NT2/D1 (cell line): ENCODE results near the gene DAO.

Experiments used
- DNase-seq: peaks from one replicate; pipeline ENCODE4 v3.0.0-alpha.2; 2011; ENCODE audit warnings: low read depth, low spot score
- H3K27me3 ChIP-seq: 2 replicates; pipeline ENCODE4 v1.6.0; 2011; ENCODE audit warnings: mild to moderate bottlenecking; ENCODE audit not compliant: insufficient read length, insufficient read depth
- H3K36me3 ChIP-seq: 2 replicates; pipeline ENCODE4 v1.6.1; 2011; ENCODE audit warnings: mild to moderate bottlenecking, low read length, mixed read lengths; ENCODE audit not compliant: insufficient read depth, insufficient read length
- H3K4me1 ChIP-seq: 2 replicates; pipeline ENCODE4 v1.5.1; 2011; ENCODE audit not compliant: insufficient read depth, insufficient read length
- H3K4me3 ChIP-seq: 2 replicates; pipeline ENCODE4 v1.5.1; 2011; ENCODE audit warnings: low read depth; ENCODE audit not compliant: insufficient read length
- H3K9ac ChIP-seq: 2 replicates; pipeline ENCODE4 v1.6.0; 2011; ENCODE audit warnings: low read depth; ENCODE audit not compliant: insufficient read length
- H3K9me3 ChIP-seq: 2 replicates; pipeline ENCODE4 v1.5.1; 2011; ENCODE audit warnings: mild to moderate bottlenecking, low read length; ENCODE audit not compliant: insufficient read depth
- SUZ12 ChIP-seq: IDR thresholded peaks from 2 replicates; pipeline ENCODE4 v1.6.1; 2011; ENCODE audit not compliant: insufficient read length, insufficient read depth; ENCODE audit errors: extremely low read depth
- YY1 ChIP-seq: IDR thresholded peaks from 2 replicates; pipeline ENCODE4 v1.6.1; 2011; ENCODE audit not compliant: insufficient read length, insufficient read depth
- ZNF274 ChIP-seq: IDR thresholded peaks from 2 replicates; pipeline ENCODE4 v1.6.1; 2011; ENCODE audit warnings: mild to moderate bottlenecking, low read depth, low read length

Gene DAO

GRCh38 chr12:108921946-108922345 lies 42.1 kb downstream of the DAO start:
- TF ChIP-seq SUZ12 (no peak), ZNF274 (no peak), YY1 (no peak)
- H3K9ac ChIP-seq, result no peak overlapping the region
- no peak for DNase-seq
- H3K9me3 ChIP-seq, result peaks cover 17% of the 10 kb centered on the region; the same call in 1 of the 2 replicates
- H3K27me3 ChIP-seq, result no peaks in the 10 kb centered on the region
- H3K4me3 ChIP-seq, result no peak overlapping the region
- H3K36me3 ChIP-seq, result no peaks in the 10 kb centered on the region
- no peaks in the 10 kb centered on the region for H3K4me1 ChIP-seq

- no peaks in the 10 kb centered on the region for H3K36me3 ChIP-seq
- TF ChIP-seq ZNF274, result no peak
- no peak for TF ChIP-seq YY1
- TF ChIP-seq SUZ12, result no peak
- H3K9me3 ChIP-seq, result peaks cover 19% of the 10 kb centered on the region; the same call in 1 of the 2 replicates
- no peak overlapping the region for H3K9ac ChIP-seq
- DNase-seq, result no peak
- H3K4me3 ChIP-seq, result no peak overlapping the region
- no peaks in the 10 kb centered on the region for H3K4me1 ChIP-seq
- no peaks in the 10 kb centered on the region for H3K27me3 ChIP-seq
These were observed 43.0 kb downstream of the DAO start for GRCh38 chr12:108922918-108923317.

- TF ChIP-seq SUZ12 (no peak), YY1 (no peak), ZNF274 (no peak)
- H3K36me3 ChIP-seq, result no peaks in the 10 kb centered on the region
- no peak for DNase-seq
- no peak overlapping the region for H3K9ac ChIP-seq
- no peak overlapping the region for H3K4me3 ChIP-seq
- H3K27me3 ChIP-seq, result no peaks in the 10 kb centered on the region
- H3K9me3 ChIP-seq, result peaks cover 11% of the 10 kb centered on the region; the same call in 1 of the 2 replicates
- H3K4me1 ChIP-seq, result no peaks in the 10 kb centered on the region
These were observed 48.8 kb downstream of the DAO start for GRCh38 chr12:108928695-108929094.

- H3K36me3 ChIP-seq, result no peaks in the 10 kb centered on the region
- H3K27me3 ChIP-seq, result no peaks in the 10 kb centered on the region
- H3K4me3 ChIP-seq, result no peak overlapping the region
- peaks cover 11% of the 10 kb centered on the region; the same call in 1 of the 2 replicates for H3K9me3 ChIP-seq
- no peak for DNase-seq
- no peak for TF ChIP-seq SUZ12
- no peak for TF ChIP-seq ZNF274
- TF ChIP-seq YY1, result no peak
- no peak overlapping the region for H3K9ac ChIP-seq
- no peaks in the 10 kb centered on the region for H3K4me1 ChIP-seq
These were observed 50.3 kb downstream of the DAO start for GRCh38 chr12:108930155-108930554.

- Histone ChIP-seq H3K4me1 (no peaks in the 10 kb centered on the region), H3K9me3 (peaks cover 11% of the 10 kb centered on the region; the same call in 1 of the 2 replicates), H3K4me3 (no peak overlapping the region), H3K36me3 (no peaks in the 10 kb centered on the region), H3K9ac (no peak overlapping the region), H3K27me3 (no peaks in the 10 kb centered on the region)
- no peak for DNase-seq
- TF ChIP-seq ZNF274, result no peak
- no peak for TF ChIP-seq SUZ12
- no peak for TF ChIP-seq YY1
These were observed 50.9 kb downstream of the DAO start for GRCh38 chr12:108930756-108931155.

- no peak for DNase-seq
- no peaks in the 10 kb centered on the region for H3K4me1 ChIP-seq
These were observed 54.1 kb downstream of the DAO start for GRCh38 chr12:108933949-108934348.

GRCh38 chr12:108935159-108935763 lies 55.4 kb downstream of the DAO start:
- H3K9ac ChIP-seq, result no peak overlapping the region
- no peaks in the 10 kb centered on the region for H3K36me3 ChIP-seq
- TF ChIP-seq SUZ12, result no peak
- no peak for TF ChIP-seq ZNF274
- no peak for TF ChIP-seq YY1
- H3K27me3 ChIP-seq, result no peaks in the 10 kb centered on the region
- no peak overlapping the region for H3K4me3 ChIP-seq
- no peaks in the 10 kb centered on the region for H3K4me1 ChIP-seq
- DNase-seq, result no peak
- H3K9me3 ChIP-seq, result no peaks in the 10 kb centered on the region

More at GRCh38 chr12:108933949-108934348, 54.1 kb downstream of the DAO start:
- Histone ChIP-seq H3K9ac (no peak overlapping the region), H3K4me3 (no peak overlapping the region), H3K27me3 (no peaks in the 10 kb centered on the region), H3K9me3 (no peaks in the 10 kb centered on the region), H3K36me3 (no peaks in the 10 kb centered on the region)
- TF ChIP-seq ZNF274 (no peak), SUZ12 (no peak), YY1 (no peak)

GRCh38 chr12:108938247-108938924 lies 58.5 kb downstream of the DAO start:
- H3K9ac ChIP-seq, result no peak overlapping the region
- H3K9me3 ChIP-seq, result no peaks in the 10 kb centered on the region
- H3K4me1 ChIP-seq, result no peaks in the 10 kb centered on the region
- H3K4me3 ChIP-seq, result no peak overlapping the region
- no peaks in the 10 kb centered on the region for H3K27me3 ChIP-seq
- no peak for DNase-seq
- no peak for TF ChIP-seq SUZ12
- no peak for TF ChIP-seq YY1
- TF ChIP-seq ZNF274, result no peak
- H3K36me3 ChIP-seq, result no peaks in the 10 kb centered on the region
